NCI-H1930 (cell line): Measurements from ENCODE around the gene CORO2B.

Source experiments
- DNase-seq, 2 experiments: peaks; one replicate each; lab custom pipeline; 2025; lab: John Stamatoyannopoulos, UW

Gene CORO2B

GRCh38 chr15:68554721-68555678 lies 23.8 kb upstream of the CORO2B start:
- no peak for DNase-seq

- no peak for DNase-seq
Observed at GRCh38 chr15:68555679-68556037, 23.1 kb upstream of the CORO2B start.

GRCh38 chr15:68556139-68556990 lies 22.4 kb upstream of the CORO2B start:
- DNase-seq = no peak

GRCh38 chr15:68557469-68558317 lies 21.1 kb upstream of the CORO2B start:
- no peak for DNase-seq

GRCh38 chr15:68558318-68559305 lies 20.2 kb upstream of the CORO2B start:
- no peak for DNase-seq

- peak; percentile 13 to 61 for DNase-seq
Observed at GRCh38 chr15:68559345-68560310, 19.2 kb upstream of the CORO2B start.

- DNase-seq = no peak
Observed at GRCh38 chr15:68560501-68561113, 18.2 kb upstream of the CORO2B start.

GRCh38 chr15:68561171-68561900 lies 17.5 kb upstream of the CORO2B start:
- DNase-seq = no peak

- no peak for DNase-seq
Observed at GRCh38 chr15:68561901-68562300, 16.9 kb upstream of the CORO2B start.

GRCh38 chr15:68564173-68564572 lies 14.6 kb upstream of the CORO2B start:
- no peak for DNase-seq

- no peak for DNase-seq
Observed at GRCh38 chr15:68565234-68565633, 13.6 kb upstream of the CORO2B start.

- no peak for DNase-seq
Observed at GRCh38 chr15:68565726-68566125, 13.1 kb upstream of the CORO2B start.

GRCh38 chr15:68566377-68566954 lies 12.3 kb upstream of the CORO2B start:
- no peak for DNase-seq

GRCh38 chr15:68567345-68567744 lies 11.4 kb upstream of the CORO2B start:
- DNase-seq = no peak

GRCh38 chr15:68570974-68571373 lies 7.8 kb upstream of the CORO2B start:
- no peak for DNase-seq

GRCh38 chr15:68571582-68571981 lies 7.2 kb upstream of the CORO2B start:
- DNase-seq = no peak

- no peak for DNase-seq
Observed at GRCh38 chr15:68572309-68572708, 6.5 kb upstream of the CORO2B start.

GRCh38 chr15:68572921-68573320 lies 5.9 kb upstream of the CORO2B start:
- DNase-seq = no peak
